ENCODE results near the gene SLC4A7. TPM values are rescaled to one million over a fixed set of nuclear protein-coding genes. Genes with fewer than 3 reads are reported as not detected.
"Not testable (repeated sequence)": the region's sequence is repeated elsewhere in the genome, so short reads cannot be mapped to it uniquely, and the experiment has no call there.

The SLC4A7 gene
- total RNA-seq, 1 experiment from 2014 or later, result 37.9 TPM

DNA sequence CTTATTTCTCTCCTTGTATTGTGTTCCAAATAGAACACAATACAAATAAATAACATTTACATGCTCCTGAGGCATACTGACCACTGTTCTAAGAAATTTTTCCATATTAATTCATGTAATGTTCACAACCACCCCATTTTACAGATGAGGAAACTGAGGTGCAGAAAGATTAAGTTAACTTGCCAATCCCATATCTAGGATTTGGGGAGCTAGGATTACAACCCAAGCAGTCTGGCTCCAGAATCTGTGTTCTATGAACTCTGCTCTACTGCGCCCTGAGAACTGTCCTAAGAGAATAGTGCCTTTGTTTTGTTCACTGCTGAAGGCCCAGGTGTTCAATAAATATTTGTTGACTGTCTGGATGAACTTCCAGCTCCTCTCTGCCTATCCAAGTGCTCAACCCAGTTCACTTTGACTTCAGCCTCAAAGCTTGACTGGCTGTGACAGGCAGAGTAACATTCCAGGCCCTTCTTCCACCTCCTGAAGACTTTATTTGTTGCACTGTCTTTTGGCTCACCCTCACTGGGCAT lies 118.1 kb downstream of the SLC4A7 start:
- DNase-seq (ENCODE audit: low read depth), result no peak

DNA sequence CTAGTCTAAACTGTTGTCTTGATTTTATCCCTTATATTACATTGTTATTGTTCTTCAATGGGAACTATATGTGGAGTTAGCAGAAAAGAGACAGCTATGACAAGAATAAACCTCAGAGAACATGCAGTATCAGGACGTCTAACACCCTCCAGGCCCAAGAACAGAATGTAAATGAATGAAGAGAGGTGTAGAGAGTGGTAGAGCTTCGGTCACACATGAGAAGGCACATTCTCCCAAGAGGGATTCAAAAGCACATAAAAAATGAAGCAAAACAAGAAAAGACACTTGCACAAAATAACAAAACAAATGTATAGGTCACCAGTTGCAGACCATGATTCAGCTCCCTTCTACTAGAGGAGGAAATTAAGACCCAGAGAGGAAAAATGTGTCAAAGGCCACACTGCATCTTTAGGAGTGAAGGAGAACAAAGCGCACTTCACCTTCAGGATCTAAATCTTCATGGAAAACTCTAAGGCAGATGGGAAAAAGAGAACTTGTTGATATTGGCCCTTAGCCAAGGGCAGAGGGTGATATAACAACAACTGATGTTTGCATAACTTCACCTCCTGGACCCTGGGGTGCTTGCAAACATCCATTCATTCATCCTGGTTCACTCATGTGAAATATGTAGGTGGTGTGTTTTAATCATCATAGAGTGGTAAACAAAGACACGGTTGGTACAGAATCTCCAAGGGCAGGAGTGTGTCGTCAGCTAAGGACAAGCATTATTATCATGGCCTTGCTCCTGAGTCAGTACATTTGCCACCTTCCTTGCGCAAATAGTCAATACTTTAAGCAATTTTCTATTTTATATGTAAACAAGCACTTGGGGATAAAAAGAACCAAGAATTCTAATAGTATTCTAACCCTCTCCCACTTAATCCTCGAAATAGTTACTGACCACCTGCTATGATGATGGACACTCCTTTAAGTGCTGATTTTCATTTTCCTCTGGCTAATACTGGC lies 123.8 kb downstream of the SLC4A7 start:
- peak; percentile 18 for DNase-seq (ENCODE audit: low read depth)

DNA sequence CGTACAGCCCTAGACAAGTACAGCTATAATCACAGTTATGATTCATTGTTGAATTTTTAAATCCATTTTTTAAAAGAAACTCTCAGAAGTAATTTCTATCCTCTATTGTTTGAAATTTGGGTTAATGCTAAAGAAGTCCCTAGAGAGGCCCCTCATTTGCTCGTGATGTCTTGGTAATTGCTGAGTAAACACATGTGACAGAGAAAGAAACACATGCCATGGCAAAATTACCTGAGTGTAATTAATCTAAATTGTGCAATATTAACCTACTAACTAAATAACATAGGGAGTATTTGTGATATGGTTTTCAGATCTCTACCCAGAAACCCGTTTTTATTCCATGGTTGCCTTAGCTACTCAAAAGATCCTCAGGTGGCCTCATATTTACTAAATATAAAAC lies 125.8 kb downstream of the SLC4A7 start:
- no peak for DNase-seq (ENCODE audit: low read depth)

DNA sequence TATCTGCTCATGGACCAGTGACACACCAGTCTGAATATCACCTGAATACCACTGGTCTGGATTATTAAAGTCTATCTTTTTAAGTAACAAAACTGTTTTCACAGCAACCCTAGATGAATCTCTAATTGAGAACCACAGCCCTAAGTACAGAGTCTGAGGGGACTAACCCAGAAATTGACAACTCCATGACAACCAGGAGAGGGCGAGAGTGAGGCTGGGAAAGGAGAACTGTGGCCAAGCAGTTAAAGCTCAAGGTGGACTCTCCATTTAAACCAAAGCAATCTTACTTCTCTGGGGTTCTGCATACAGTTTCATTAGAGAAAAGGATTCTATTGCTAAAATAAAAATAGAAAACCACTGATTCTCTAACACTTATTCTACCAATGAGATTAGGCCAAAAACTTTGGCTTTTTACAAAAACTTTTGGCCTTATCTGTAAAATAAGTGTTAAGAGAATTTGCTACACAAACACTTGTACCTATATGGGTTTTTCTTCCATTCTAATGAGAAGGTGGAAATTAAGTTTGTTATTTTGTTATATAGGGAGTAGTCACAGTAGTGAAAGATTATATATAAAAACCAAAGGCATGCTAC lies 126.4 kb downstream of the SLC4A7 start:
- DNase-seq (ENCODE audit: low read depth), result peak; percentile 50

DNA sequence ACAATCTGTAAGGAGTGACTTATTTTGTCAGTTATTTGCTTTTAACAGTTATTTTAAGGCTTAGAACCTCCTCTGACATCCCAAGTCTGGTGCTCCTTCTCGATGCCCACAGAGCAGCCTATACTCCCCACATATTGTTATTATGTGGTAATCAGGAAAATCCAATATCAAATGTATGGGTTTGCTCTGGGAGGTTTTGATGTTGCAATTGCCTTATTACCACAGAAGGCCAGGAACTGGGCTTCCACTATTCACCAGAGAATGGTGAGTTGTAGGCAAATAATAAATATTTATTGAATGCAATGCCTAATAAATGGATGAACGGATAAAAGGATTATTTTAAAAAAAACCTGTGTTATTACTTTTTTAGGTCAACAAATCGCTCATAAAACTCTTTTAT lies 127.2 kb downstream of the SLC4A7 start:
- DNase-seq (ENCODE audit: low read depth), result no peak

DNA sequence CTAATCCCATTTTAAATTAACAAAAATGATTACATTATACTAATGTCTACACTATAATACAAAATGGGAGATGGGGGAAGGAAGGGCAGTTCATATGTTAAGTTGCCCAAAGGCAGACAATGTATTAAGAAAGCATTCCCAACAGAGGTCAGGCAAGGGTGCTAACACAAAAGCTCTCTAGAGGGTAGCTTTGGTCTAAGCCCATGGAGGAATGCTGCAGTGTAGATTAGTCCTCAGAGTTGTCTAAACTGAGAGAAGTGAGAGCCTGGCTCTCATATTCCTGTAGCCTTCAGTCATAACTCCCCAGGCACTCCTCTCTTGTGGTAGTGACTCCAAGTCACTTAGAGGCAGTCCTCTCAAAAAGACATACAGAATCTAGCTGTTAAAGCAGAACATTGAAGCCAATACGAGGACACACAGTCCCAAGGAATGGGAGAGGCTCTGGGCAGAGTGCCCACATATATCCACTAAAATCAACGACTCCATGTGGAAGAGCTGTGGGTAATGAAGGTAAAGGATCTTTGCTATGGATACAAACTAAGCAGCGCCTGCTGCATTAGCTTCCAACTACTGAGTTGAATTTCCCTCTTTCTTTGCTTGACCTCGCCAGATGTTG lies 129.5 kb downstream of the SLC4A7 start:
- DNase-seq (ENCODE audit: low read depth), result no peak

- no peak for DNase-seq (ENCODE audit: low read depth)
Observed at GRCh38 chr3:27354161-27354560, 130.0 kb downstream of the SLC4A7 start.

DNA sequence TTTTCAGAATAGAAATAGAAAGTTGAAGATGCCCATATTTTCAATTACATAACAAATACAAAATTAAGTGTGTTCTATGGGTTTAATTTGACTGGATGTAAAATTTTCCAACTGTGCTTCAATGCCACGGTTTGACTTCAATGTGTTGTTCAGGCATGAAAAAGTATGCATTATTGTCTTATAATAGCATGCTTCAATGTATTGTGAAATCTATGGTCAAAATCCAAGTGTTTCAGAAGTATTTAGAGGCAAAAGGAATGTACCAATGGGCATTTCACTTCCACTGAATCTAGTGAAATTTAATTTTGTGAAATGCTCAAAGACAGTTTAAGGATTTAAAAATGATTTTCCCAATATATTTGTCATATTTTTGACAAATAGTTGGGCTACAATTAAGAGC lies 131.0 kb downstream of the SLC4A7 start:
- no peak for DNase-seq (ENCODE audit: low read depth)

GRCh38 chr3:27352047-27352446 lies 132.1 kb downstream of the SLC4A7 start:
- no peak for DNase-seq (ENCODE audit: low read depth)

DNA sequence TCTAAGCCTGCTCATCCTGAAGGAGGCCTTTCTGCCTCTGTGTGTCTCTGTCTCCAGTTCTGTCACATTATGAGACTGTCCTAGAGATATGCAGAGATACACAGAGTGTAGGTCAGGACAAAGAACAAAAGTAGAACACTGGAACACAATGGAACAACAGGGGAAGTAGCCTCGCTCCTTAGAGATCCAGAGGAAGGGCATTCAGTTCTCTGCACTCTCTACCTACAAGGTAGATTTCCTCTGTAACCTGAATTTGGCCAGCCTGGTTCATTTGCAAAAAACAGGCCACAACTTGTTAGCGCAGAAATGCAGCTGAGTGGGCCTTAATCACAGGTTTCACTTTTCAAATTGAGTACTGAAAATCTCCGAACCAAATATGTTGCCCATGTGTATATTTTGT lies 134.4 kb downstream of the SLC4A7 start:
- DNase-seq (ENCODE audit: low read depth), result no peak

DNA sequence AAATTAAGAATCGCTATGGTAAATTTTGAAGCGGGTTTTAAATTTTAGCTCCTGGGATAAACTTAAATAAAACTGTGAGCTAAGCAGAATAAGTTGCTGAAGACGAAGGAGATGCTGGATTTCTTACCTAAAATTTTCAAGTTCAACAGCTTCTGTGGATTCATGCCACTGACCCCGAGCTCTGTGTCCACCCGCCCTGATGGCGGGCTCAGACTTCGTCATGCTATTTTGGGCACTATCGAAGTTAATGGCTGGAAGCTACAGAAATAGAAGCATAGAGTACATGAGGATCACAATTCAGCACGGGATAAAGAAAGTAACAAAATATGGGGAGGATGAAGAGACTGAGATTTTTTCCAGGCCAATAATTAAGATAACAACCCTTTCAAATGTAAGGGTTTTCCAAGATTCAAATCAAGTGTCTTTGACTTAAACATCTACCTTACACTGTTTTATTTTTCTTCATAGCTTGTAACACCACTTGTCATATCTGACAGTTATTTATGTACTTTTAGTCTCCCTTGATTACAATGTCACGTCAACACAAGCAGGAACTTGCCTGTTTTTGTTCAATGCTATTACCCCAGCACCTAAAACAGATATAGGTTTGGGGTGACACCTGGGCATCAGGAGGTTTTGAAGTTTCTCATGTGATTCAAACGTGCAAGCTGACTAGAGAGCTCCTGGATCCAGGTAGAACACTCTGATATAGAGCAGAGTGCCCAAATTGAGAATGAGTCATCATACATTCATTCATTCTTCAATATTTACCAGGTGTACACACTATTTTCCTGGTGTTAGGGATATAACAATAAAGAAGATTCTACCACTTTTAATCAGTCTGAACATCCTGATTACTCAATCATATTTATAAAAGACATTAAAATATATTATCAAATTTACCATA lies 138.0 kb downstream of the SLC4A7 start:
- no peak for DNase-seq (ENCODE audit: low read depth)

GRCh38 chr3:27345493-27345892 lies 138.7 kb downstream of the SLC4A7 start:
- no peak for DNase-seq (ENCODE audit: low read depth)

- DNase-seq (ENCODE audit: low read depth), result no peak
Observed at GRCh38 chr3:27345045-27345444, 139.1 kb downstream of the SLC4A7 start.

- no peak for DNase-seq (ENCODE audit: low read depth)
Observed at GRCh38 chr3:27344192-27344591, 140.0 kb downstream of the SLC4A7 start.

DNA sequence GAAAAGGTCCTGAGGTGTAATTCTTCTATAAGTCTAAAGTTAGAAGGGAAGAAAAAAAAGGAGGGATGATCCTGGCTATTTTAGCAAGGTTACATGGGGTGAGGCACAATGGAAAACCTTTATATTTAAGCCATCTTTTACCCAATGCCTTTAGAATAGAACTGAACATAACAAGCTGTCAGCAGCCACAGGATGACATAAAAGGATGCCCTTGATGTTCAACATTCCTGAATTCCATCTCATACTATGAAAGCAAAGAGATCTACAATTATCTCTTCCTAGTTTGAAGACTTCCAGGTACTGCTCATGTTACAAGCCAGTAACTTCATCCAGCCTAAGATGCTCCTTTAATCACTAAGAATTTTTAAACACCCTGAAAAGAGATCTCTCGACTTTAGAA lies 141.9 kb downstream of the SLC4A7 start:
- no peak for DNase-seq (ENCODE audit: low read depth)

DNA sequence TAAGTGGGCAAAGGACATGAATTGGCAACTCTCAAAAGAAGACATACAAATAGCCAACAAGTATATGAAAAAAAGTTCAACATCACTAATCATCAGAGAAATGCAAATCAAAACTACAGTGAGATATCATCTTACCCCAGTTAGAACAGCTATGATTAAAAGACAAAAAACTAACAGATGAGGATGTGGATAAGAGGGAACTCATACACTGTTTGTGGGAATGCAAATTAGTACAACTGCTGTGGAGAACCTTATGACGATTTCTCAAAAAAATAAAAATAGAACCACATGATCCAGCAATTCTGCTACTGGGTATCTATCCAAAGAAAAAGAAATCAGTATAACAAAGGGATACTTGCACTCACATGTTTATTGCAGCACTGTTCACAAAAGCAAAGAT lies 143.7 kb downstream of the SLC4A7 start:
- DNase-seq (ENCODE audit: low read depth), result no peak

DNA sequence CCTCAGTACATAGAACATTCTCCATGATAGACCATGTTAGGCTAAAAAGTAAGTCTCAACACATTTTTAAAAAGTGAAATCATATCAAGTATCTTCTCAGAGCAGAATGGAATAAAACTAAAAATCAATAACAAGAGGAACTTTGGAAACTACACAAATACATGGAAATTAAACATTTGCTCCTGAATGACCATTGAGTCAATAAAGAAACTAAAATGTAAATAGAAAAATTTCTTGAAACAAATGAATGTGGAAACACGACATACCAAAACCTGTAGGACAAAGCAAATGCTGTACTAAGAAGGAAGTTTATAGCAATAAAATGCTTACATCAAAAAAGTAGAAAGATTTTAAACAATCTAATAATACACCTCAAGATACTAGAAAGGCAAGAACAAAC lies 148.6 kb downstream of the SLC4A7 start:
- no peak for DNase-seq (ENCODE audit: low read depth)

- no peak for DNase-seq (ENCODE audit: low read depth)
Observed at GRCh38 chr3:27333843-27334242, 150.3 kb downstream of the SLC4A7 start.

- not testable (repeated sequence) for DNase-seq (ENCODE audit: low read depth)
Observed at GRCh38 chr3:27328982-27329762, 155.0 kb downstream of the SLC4A7 start.
